Nephron (organoid): ENCODE results near the gene UBALD2.
A peak's percentile ranks its signal among the peaks of the same experiment; 100 is the strongest.

Experiments
- H3K27ac Mint-ChIP-seq, 3 experiments: 2 replicates each; pipeline ENCODE4 v1.8.0; 2020; ENCODE audit warnings: mixed read lengths in 3 of 3, mild to moderate bottlenecking in 2 of 3, moderate library complexity in 1 of 3
- H3K27me3 Mint-ChIP-seq: 2 replicates; pipeline ENCODE4 v1.8.0; 2021; ENCODE audit warnings: low read depth, mild to moderate bottlenecking, moderate library complexity, mixed read lengths
- H3K36me3 Mint-ChIP-seq: 2 replicates; pipeline ENCODE4 v1.8.0; 2020; ENCODE audit warnings: low read depth, mixed read lengths
- H3K4me1 Mint-ChIP-seq: 2 replicates; pipeline ENCODE4 v1.8.0; 2020; ENCODE audit warnings: mixed read lengths
- H3K4me3 Mint-ChIP-seq, 3 experiments: 2 replicates each; pipeline ENCODE4 v1.8.0; 2020; ENCODE audit warnings: mild to moderate bottlenecking in 3 of 3, mixed read lengths in 3 of 3, moderate library complexity in 2 of 3
- H3K9me3 Mint-ChIP-seq: 2 replicates; pipeline ENCODE4 v1.8.0; 2020; ENCODE audit warnings: mixed read lengths
- CTCF ChIP-seq, 3 experiments: fragments of 200-600 bp; sonication (generic); IDR thresholded peaks; one replicate each; pipeline ENCODE4 v1.5.0; 2021; ENCODE audit warnings: antibody characterized with exemption in 3 of 3; ENCODE audit not compliant: unreplicated experiment in 3 of 3

Gene UBALD2

DNA sequence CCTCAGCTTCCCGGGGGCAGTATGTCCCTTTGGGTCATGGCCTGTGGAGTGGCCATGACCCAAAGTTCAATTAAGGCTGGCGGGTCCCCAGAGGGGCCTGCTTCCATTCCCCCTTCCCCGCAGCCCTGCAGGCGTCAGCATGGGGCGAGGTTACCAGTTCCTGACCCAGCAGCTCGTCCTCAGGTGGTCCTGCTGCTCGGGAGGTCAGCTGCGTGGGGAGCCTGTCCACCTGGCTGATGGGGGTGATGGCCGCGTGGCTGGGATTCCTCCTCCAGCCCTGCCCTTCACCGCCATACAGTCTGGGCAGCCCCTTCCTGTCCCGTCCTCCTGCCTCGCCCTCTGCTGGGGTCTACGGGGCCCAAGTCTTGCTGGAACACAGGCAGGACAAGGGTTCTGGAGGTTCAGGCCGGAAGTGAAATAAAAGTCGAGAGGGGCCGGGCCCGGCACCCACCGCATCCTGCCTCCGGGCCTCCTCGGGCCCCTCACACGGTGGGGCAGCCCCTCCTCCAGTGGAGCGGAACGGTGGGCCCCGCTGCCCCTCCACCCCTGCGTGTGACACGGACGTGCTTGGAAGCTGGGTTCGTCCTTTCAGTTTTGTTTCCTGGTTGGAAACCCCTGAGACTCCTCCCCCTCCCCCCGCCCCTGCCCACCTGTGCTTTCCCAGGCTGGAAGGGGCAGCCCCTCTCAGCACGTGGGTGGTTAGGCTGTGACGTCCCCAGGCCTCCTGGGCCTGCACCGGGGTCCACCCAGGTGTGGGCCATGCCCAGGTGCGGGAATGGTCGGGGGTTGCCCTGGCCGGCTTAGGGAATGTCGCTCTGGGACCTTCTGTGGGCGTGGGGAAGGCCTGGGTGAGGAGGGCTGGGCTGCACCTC, 6.8 kb downstream of the UBALD2 start:
- Mint-ChIP-seq H3K4me3 (peak overlapping the region in 2 of 3 experiments; percentile 25 to 28), H3K36me3 (peaks cover 12% of the 10 kb centered on the region), H3K9me3 (no peaks in the 10 kb centered on the region), H3K27me3 (no peaks in the 10 kb centered on the region), H3K27ac (peak overlapping the region in 1 of 3 experiments; percentile 54), H3K4me1 (peaks cover 32% of the 10 kb centered on the region)
- TF ChIP-seq CTCF (IDR thresholded peaks at IDR 0.05; ENCODE audit: unreplicated experiment in 3 of 3): peak in 1 of 3 experiments; percentile 11

- Mint-ChIP-seq H3K4me3 (peak overlapping the region in 2 of 3 experiments; percentile 36 to 47), H3K27me3 (no peaks in the 10 kb centered on the region), H3K9me3 (no peaks in the 10 kb centered on the region), H3K27ac (peak overlapping the region; percentile 40 to 52 (median 51)), H3K4me1 (peaks cover 27% of the 10 kb centered on the region), H3K36me3 (peaks cover 15% of the 10 kb centered on the region)
- TF ChIP-seq CTCF (IDR thresholded peaks at IDR 0.05; ENCODE audit: unreplicated experiment in 3 of 3): no peak
These were observed 7.6 kb downstream of the UBALD2 start for GRCh38 chr17:76272541-76273444.

GRCh38 chr17:76273445-76274111, 8.4 kb downstream of the UBALD2 start:
- Mint-ChIP-seq H3K27me3 (no peaks in the 10 kb centered on the region), H3K9me3 (no peaks in the 10 kb centered on the region), H3K27ac (no peak overlapping the region), H3K36me3 (peaks cover 11% of the 10 kb centered on the region), H3K4me3 (no peak overlapping the region), H3K4me1 (peaks cover 23% of the 10 kb centered on the region)
- TF ChIP-seq CTCF (IDR thresholded peaks at IDR 0.05; ENCODE audit: unreplicated experiment in 3 of 3): no peak

DNA sequence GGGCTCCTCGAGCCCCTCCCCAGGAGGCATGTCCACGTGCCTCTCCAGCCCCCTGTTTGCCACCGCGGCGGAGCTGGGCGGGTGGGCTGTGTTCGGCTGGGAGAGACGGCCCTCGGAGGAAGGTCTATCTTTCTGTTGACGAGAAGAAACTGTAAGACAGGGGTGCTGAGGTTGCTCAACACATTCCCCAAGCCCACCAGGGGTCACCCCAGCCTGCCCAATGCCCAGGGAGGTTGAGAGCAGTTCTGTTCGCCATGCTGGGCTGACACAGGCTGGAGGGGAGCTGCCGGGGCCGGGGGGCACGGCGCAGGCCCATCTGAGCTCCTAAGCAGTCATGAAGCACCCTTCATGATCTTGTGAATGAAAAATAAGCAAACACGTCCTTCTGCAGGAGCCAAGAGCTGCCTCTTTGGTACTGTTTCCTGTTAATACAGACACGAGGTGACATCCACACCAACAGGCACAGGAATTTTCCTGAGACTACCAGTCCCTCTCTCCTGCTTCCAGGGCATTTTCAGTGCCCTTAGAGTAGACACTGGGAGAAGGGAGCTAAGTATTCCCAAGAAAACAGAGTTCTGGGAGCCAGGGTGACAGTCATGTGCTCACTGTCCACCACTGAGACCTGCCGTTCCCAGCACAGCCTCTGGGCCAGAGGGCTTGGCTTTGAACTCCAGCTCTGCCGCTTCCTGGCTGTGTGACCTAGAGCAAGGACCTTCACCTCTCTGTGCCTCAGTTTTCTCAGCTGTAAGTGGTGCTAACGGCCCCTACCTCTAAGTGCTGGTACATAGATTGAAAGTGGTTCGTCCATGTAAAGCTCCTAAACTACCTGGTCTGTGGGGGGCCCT, 9.2 kb downstream of the UBALD2 start:
- Mint-ChIP-seq H3K4me3 (no peak overlapping the region), H3K27me3 (no peaks in the 10 kb centered on the region)

More for the DNA sequence above, 9.2 kb downstream of the UBALD2 start:
- peaks cover 18% of the 10 kb centered on the region for H3K4me1 Mint-ChIP-seq
- no peak for TF ChIP-seq CTCF (IDR thresholded peaks at IDR 0.05; ENCODE audit: unreplicated experiment in 3 of 3)
- H3K36me3 Mint-ChIP-seq: peaks cover 6% of the 10 kb centered on the region
- H3K27ac Mint-ChIP-seq: no peak overlapping the region
- H3K9me3 Mint-ChIP-seq: no peaks in the 10 kb centered on the region
